Measurements from ENCODE around the gene KRTAP12-3. TPM values are rescaled to one million over a fixed set of nuclear protein-coding genes. Genes with fewer than 3 reads are reported as not detected.
"Not testable (repeated sequence)": the region's sequence is repeated elsewhere in the genome, so short reads cannot be mapped to it uniquely, and the experiment has no call there.

Gene KRTAP12-3
- total and polyA plus RNA-seq, 4 donors = not detected

GRCh38 chr21:44632067-44632466 is 25.7 kb upstream of the KRTAP12-3 start:
- no peak overlapping the region for H3K4me3 ChIP-seq (ENCODE audit: low read depth in 1 of 3, low read length in 3 of 3)
- TF ChIP-seq HNF4G (IDR thresholded peaks at IDR 0.05) (no peak), SP1 (IDR thresholded peaks at IDR 0.05) (no peak), FOXA1 (IDR thresholded peaks at IDR 0.05) (no peak), RXRA (IDR thresholded peaks at IDR 0.05) (no peak), HNF4A (conservative IDR thresholded peaks at IDR 0.05) (no peak)
- 87% methylated on average over 1 of the region's 1 CpG for WGBS
- H3K27ac ChIP-seq (ENCODE audit: low read depth in 1 of 2, low read length in 2 of 2) = no peak overlapping the region
- H3K9me3 ChIP-seq (ENCODE audit: control insufficient read depth in 4 of 4, low read length in 3 of 4) = peaks cover 0 to 12% (median 5%) of the 10 kb centered on the region in 4 donors
- no peaks in the 10 kb centered on the region for H3K36me3 ChIP-seq (ENCODE audit: control insufficient read depth in 4 of 4, insufficient read depth in 3 of 4, low read depth in 1 of 4, low read length in 3 of 4)
- DNase-seq (ENCODE audit: low spot score) = no peak
- no peak overlapping the region for H3K9ac ChIP-seq (ENCODE audit: low read depth in 1 of 2, low read length in 2 of 2)
- no peaks in the 10 kb centered on the region for H3K4me1 ChIP-seq (ENCODE audit: control insufficient read depth in 4 of 4, insufficient read depth in 4 of 4, low read length in 3 of 4)
- H3K27me3 ChIP-seq (ENCODE audit: control insufficient read depth in 4 of 4, insufficient read depth in 4 of 4, low read length in 3 of 4) = peaks cover 0 to 3% (median 0%) of the 10 kb centered on the region in 4 donors

- no peak for TF ChIP-seq NR2F2 (IDR thresholded peaks at IDR 0.05)
- DNase-seq (ENCODE audit: low spot score) = no peak
- Histone ChIP-seq H3K9ac (ENCODE audit: low read depth in 1 of 2, low read length in 2 of 2) (no peak overlapping the region), H3K36me3 (ENCODE audit: control insufficient read depth in 4 of 4, insufficient read depth in 3 of 4, low read depth in 1 of 4, low read length in 3 of 4) (no peaks in the 10 kb centered on the region), H3K4me3 (ENCODE audit: low read depth in 1 of 3, low read length in 3 of 3) (no peak overlapping the region), H3K4me1 (ENCODE audit: control insufficient read depth in 4 of 4, insufficient read depth in 4 of 4, low read length in 3 of 4) (no peaks in the 10 kb centered on the region), H3K9me3 (ENCODE audit: control insufficient read depth in 4 of 4, low read length in 3 of 4) (peaks cover 0 to 9% (median 3%) of the 10 kb centered on the region in 4 donors), H3K27ac (ENCODE audit: low read depth in 1 of 2, low read length in 2 of 2) (no peak overlapping the region), H3K27me3 (ENCODE audit: control insufficient read depth in 4 of 4, insufficient read depth in 4 of 4, low read length in 3 of 4) (peaks cover 0 to 3% (median 0%) of the 10 kb centered on the region in 4 donors)
- WGBS = 80% methylated on average over 15 of the region's 15 CpGs
These were observed 21.3 kb upstream of the KRTAP12-3 start for GRCh38 chr21:44636209-44637017.

GRCh38 chr21:44637018-44637850 is 20.5 kb upstream of the KRTAP12-3 start, which contains the start of gene KRTAP10-10:
Gene KRTAP10-10 (plus strand): TSS chr21:44637356. CDS start chr21:44637418, 62 bp downstream.
- Histone ChIP-seq H3K36me3 (ENCODE audit: control insufficient read depth in 4 of 4, insufficient read depth in 3 of 4, low read depth in 1 of 4, low read length in 3 of 4) (no peaks in the 10 kb centered on the region), H3K4me3 (ENCODE audit: low read depth in 1 of 3, low read length in 3 of 3) (no peak within 1 kb of the TSS), H3K9ac (ENCODE audit: low read depth in 1 of 2, low read length in 2 of 2) (no peak within 1 kb of the TSS), H3K27me3 (ENCODE audit: control insufficient read depth in 4 of 4, insufficient read depth in 4 of 4, low read length in 3 of 4) (peaks cover 0 to 3% (median 0%) of the 10 kb centered on the region in 4 donors), H3K27ac (ENCODE audit: low read depth in 1 of 2, low read length in 2 of 2) (no peak within 1 kb of the TSS), H3K4me1 (ENCODE audit: control insufficient read depth in 4 of 4, insufficient read depth in 4 of 4, low read length in 3 of 4) (no peaks in the 10 kb centered on the region), H3K9me3 (ENCODE audit: control insufficient read depth in 4 of 4, low read length in 3 of 4) (peaks cover 0 to 3% (median 2%) of the 10 kb centered on the region in 4 donors)
- no peak for TF ChIP-seq ATF3 (IDR thresholded peaks at IDR 0.05)
- WGBS = 60% methylated on average over 21 of the region's 21 CpGs
- DNase-seq (ENCODE audit: low spot score) = no peak

- H3K4me1 ChIP-seq (ENCODE audit: control insufficient read depth in 4 of 4, insufficient read depth in 4 of 4, low read length in 3 of 4); DNase-seq (ENCODE audit: low spot score); H3K36me3 ChIP-seq (ENCODE audit: control insufficient read depth in 4 of 4, insufficient read depth in 3 of 4, low read depth in 1 of 4, low read length in 3 of 4); H3K27me3 ChIP-seq (ENCODE audit: control insufficient read depth in 4 of 4, insufficient read depth in 4 of 4, low read length in 3 of 4); H3K9ac ChIP-seq (ENCODE audit: low read depth in 1 of 2, low read length in 2 of 2); H3K9me3 ChIP-seq (ENCODE audit: control insufficient read depth in 4 of 4, low read length in 3 of 4); H3K27ac ChIP-seq (ENCODE audit: low read depth in 1 of 2, low read length in 2 of 2); H3K4me3 ChIP-seq (ENCODE audit: low read depth in 1 of 3, low read length in 3 of 3): not testable (repeated sequence)
- WGBS = 64% methylated on average over 11 of the region's 12 CpGs
These were observed 19.8 kb upstream of the KRTAP12-3 start for GRCh38 chr21:44637851-44638348.

GRCh38 chr21:44638506-44639330 is 19.0 kb upstream of the KRTAP12-3 start:
- H3K4me3 ChIP-seq (ENCODE audit: low read depth in 1 of 3, low read length in 3 of 3); DNase-seq (ENCODE audit: low spot score); H3K9me3 ChIP-seq (ENCODE audit: control insufficient read depth in 4 of 4, low read length in 3 of 4); H3K27ac ChIP-seq (ENCODE audit: low read depth in 1 of 2, low read length in 2 of 2); H3K4me1 ChIP-seq (ENCODE audit: control insufficient read depth in 4 of 4, insufficient read depth in 4 of 4, low read length in 3 of 4); H3K36me3 ChIP-seq (ENCODE audit: control insufficient read depth in 4 of 4, insufficient read depth in 3 of 4, low read depth in 1 of 4, low read length in 3 of 4); H3K27me3 ChIP-seq (ENCODE audit: control insufficient read depth in 4 of 4, insufficient read depth in 4 of 4, low read length in 3 of 4); H3K9ac ChIP-seq (ENCODE audit: low read depth in 1 of 2, low read length in 2 of 2): not testable (repeated sequence)
- WGBS = 76% methylated on average over 21 of the region's 21 CpGs

Measured in liver (tissue), 9 donors.